H9 (cell line): ENCODE results near the gene GRID2. TPM values are rescaled to one million over a fixed set of nuclear protein-coding genes. Genes with fewer than 3 reads are reported as not detected.

Source experiments
- DNase-seq: peaks from one replicate; pipeline ENCODE4 v3.0.0-alpha.2; 2017
- H2AFZ ChIP-seq: one replicate; pipeline ENCODE4 v1.6.1; 2013; ENCODE audit warnings: mild to moderate bottlenecking, low read length, control low read depth, moderate library complexity
- H2AK5ac ChIP-seq: 2 replicates; pipeline ENCODE4 v1.6.1; 2013; ENCODE audit warnings: low read length, control low read depth, mixed read lengths; ENCODE audit not compliant: insufficient read length
- H2BK120ac ChIP-seq: one replicate; pipeline ENCODE4 v1.6.1; 2013; ENCODE audit warnings: low read depth, mild to moderate bottlenecking, low read length, control low read depth, inconsistent platforms; ENCODE audit not compliant: poor library complexity, severe bottlenecking
- H2BK12ac ChIP-seq: 2 replicates; pipeline ENCODE4 v1.6.1; 2013; ENCODE audit warnings: low read length, control low read depth, mixed read lengths, low read depth; ENCODE audit not compliant: insufficient read length
- H2BK15ac ChIP-seq: 2 replicates; pipeline ENCODE4 v1.6.1; 2013; ENCODE audit warnings: low read depth, low read length, control low read depth
- H2BK20ac ChIP-seq: one replicate; pipeline ENCODE4 v1.6.1; 2013; ENCODE audit warnings: low read depth, mild to moderate bottlenecking, low read length, control low read depth, inconsistent platforms; ENCODE audit not compliant: poor library complexity, severe bottlenecking
- H2BK5ac ChIP-seq: 2 replicates; pipeline ENCODE4 v1.6.1; 2013; ENCODE audit warnings: low read length, control low read depth, mixed read lengths; ENCODE audit not compliant: insufficient read length
- H3K14ac ChIP-seq: 2 replicates; pipeline ENCODE4 v1.6.1; 2013; ENCODE audit warnings: low read length, control low read depth; ENCODE audit not compliant: insufficient read depth
- H3K18ac ChIP-seq: 2 replicates; pipeline ENCODE4 v1.6.1; 2013; ENCODE audit warnings: low read depth, mild to moderate bottlenecking, mixed read lengths, low read length, control low read depth; ENCODE audit not compliant: insufficient read length
- H3K23ac ChIP-seq: 2 replicates; pipeline ENCODE4 v1.6.1; 2013; ENCODE audit warnings: low read length, control low read depth, mixed read lengths, low read depth; ENCODE audit not compliant: insufficient read length
- H3K23me2 ChIP-seq: 2 replicates; pipeline ENCODE4 v1.6.1; 2013; ENCODE audit warnings: low read depth, mild to moderate bottlenecking, mixed read lengths, low read length, control low read depth; ENCODE audit not compliant: insufficient read length, poor library complexity, severe bottlenecking
- H3K27ac ChIP-seq: 2 replicates; pipeline ENCODE4 v1.5.1; 2013; ENCODE audit warnings: low read length, control low read depth, mixed read lengths, low read depth; ENCODE audit not compliant: insufficient read length
- H3K27me3 ChIP-seq: 2 replicates; pipeline ENCODE4 v1.6.1; 2013; ENCODE audit warnings: low read length, control low read depth, inconsistent platforms; ENCODE audit not compliant: insufficient read depth
- H3K4ac ChIP-seq: 2 replicates; pipeline ENCODE4 v1.6.1; 2013; ENCODE audit warnings: low read depth, mild to moderate bottlenecking, control low read depth, inconsistent platforms, low read length, moderate library complexity
- H3K4me1 ChIP-seq: 2 replicates; pipeline ENCODE4 v1.6.1; 2013; ENCODE audit warnings: low read length, control low read depth, inconsistent platforms; ENCODE audit not compliant: insufficient read depth
- H3K4me2 ChIP-seq: 2 replicates; pipeline ENCODE4 v1.6.1; 2013; ENCODE audit warnings: low read length, control low read depth, mixed read lengths; ENCODE audit not compliant: insufficient read length, insufficient read depth
- H3K56ac ChIP-seq: 2 replicates; pipeline ENCODE4 v1.6.1; 2013; ENCODE audit warnings: low read depth, mild to moderate bottlenecking, mixed read lengths, low read length, control low read depth; ENCODE audit not compliant: insufficient read length
- H3K79me1 ChIP-seq: 2 replicates; pipeline ENCODE4 v1.6.1; 2013; ENCODE audit warnings: low read depth, mild to moderate bottlenecking, moderate library complexity, low read length, control low read depth, inconsistent platforms; ENCODE audit not compliant: insufficient read depth, poor library complexity, severe bottlenecking
- H3K79me2 ChIP-seq: 2 replicates; pipeline ENCODE4 v1.6.1; 2013; ENCODE audit warnings: low read length, control low read depth, inconsistent platforms; ENCODE audit not compliant: insufficient read depth
- H3K9ac ChIP-seq: 2 replicates; pipeline ENCODE4 v1.6.1; 2013; ENCODE audit warnings: low read length, control low read depth, mixed read lengths; ENCODE audit not compliant: insufficient read length; ENCODE audit errors: extremely low read depth
- H3K9me3 ChIP-seq: one replicate; pipeline ENCODE4 v1.6.1; 2013; ENCODE audit warnings: low read depth, low read length, inconsistent platforms; ENCODE audit not compliant: control insufficient read depth
- H3T11ph ChIP-seq: one replicate; pipeline ENCODE4 v1.6.1; 2013; ENCODE audit warnings: mild to moderate bottlenecking, low read length, control low read depth, inconsistent platforms
- H4K20me1 ChIP-seq: one replicate; pipeline ENCODE4 v1.6.1; 2013; ENCODE audit not compliant: control insufficient read depth, insufficient read length, insufficient read depth
- H4K5ac ChIP-seq: 2 replicates; pipeline ENCODE4 v1.6.1; 2013; ENCODE audit warnings: low read depth, mild to moderate bottlenecking, mixed read lengths, low read length, control low read depth; ENCODE audit not compliant: insufficient read length
- H4K8ac ChIP-seq: replicated peaks from 2 replicates; pipeline ENCODE4 v1.6.1; 2013; ENCODE audit warnings: low read length, control low read depth, mixed read lengths, low read depth; ENCODE audit not compliant: insufficient read length
- H4K91ac ChIP-seq: 2 replicates; pipeline ENCODE4 v1.6.1; 2013; ENCODE audit warnings: low read depth, mild to moderate bottlenecking, moderate library complexity, mixed read lengths, low read length, control low read depth; ENCODE audit not compliant: insufficient read length
- H3K27ac Mint-ChIP-seq, 3 experiments: 2 replicates in 2 of 3; 3 replicates in 1 of 3; pipeline ENCODE4 v1.8.0; 2020 to 2021; ENCODE audit warnings: mixed read lengths in 3 of 3, mild to moderate bottlenecking in 1 of 3, moderate library complexity in 1 of 3
- H3K27me3 Mint-ChIP-seq: 2 replicates; pipeline ENCODE4 v1.8.0; 2021; ENCODE audit warnings: low read depth, mild to moderate bottlenecking, moderate library complexity, mixed read lengths
- H3K36me3 Mint-ChIP-seq, 3 experiments: 2 replicates in 2 of 3; 3 replicates in 1 of 3; pipeline ENCODE4 v1.8.0; 2020 to 2021; ENCODE audit warnings: low read depth in 3 of 3, mixed read lengths in 3 of 3; ENCODE audit not compliant: insufficient read depth in 1 of 3
- H3K4me1 Mint-ChIP-seq, 2 experiments: 2 replicates each; pipeline ENCODE4 v1.8.0; 2020; ENCODE audit warnings: mixed read lengths in 2 of 2
- H3K4me3 Mint-ChIP-seq, 2 experiments: 2 replicates in 1 of 2; 3 replicates in 1 of 2; pipeline ENCODE4 v1.8.0; 2020 to 2021; ENCODE audit warnings: mild to moderate bottlenecking in 2 of 2, mixed read lengths in 2 of 2, moderate library complexity in 1 of 2
- H3K9me3 Mint-ChIP-seq, 2 experiments: 2 replicates in 1 of 2; 3 replicates in 1 of 2; pipeline ENCODE4 v1.8.0; 2020; ENCODE audit warnings: mild to moderate bottlenecking in 2 of 2, mixed read lengths in 2 of 2, moderate library complexity in 1 of 2
- CTCF ChIP-seq: fragments of 200-600 bp; sonication (generic); conservative IDR thresholded peaks from 3 replicates; pipeline ENCODE4 v1.8.0; 2021; ENCODE audit warnings: antibody characterized with exemption, mild to moderate bottlenecking
- WGBS: extraction: QIAGEN DNeasy Blood & Tissue Kit; methylation state at CpG from one replicate; pipeline ENCODE4 v1.1.7; 2013; ENCODE audit warnings: missing lambda C conversion rate, low lambda C conversion rate, mixed read lengths; ENCODE audit not compliant: insufficient read length; ENCODE audit errors: extremely low coverage; 5-methylcytosine and 5-hydroxymethylcytosine counted together
- total RNA-seq: library from RNA; stranded (reverse); gene quantifications from 2 replicates; pipeline ENCODE4 v1.2.1, GENCODE V29; 2021

GRID2 gene
- total RNA-seq, 1 experiment from 2014 or later, result 21.8 TPM

DNA sequence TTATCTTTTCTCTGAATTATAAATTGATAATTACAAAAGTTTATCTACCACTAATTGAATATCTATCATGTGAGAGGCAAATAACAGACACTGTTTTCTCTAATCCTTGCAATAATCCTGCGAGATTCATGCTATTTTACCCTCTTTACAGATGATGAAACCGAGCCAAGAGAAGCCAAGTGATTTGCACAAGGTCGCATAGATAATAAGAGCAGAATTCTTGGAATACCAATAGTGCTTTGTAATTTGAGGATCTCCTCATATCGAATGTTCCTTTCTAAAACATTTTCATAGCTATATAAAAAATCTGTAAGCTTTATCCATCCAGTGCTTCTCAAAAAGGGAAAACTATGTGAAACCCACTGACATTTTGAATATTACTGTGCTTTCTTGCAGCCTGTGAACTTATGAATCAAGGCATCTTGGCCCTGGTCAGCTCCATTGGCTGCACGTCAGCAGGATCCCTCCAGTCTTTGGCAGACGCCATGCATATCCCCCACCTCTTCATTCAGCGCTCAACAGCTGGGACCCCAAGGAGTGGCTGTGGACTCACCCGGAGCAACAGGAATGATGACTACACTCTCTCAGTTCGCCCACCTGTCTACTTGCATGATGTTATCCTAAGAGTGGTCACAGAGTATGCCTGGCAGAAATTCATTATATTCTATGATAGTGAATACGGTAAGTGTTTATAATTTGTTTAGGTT, 781.0 kb downstream of the GRID2 start:
- H3K4me1 Mint-ChIP-seq, result peaks cover 29 to 30% of the 10 kb centered on the region in 2 experiments

More for the DNA sequence above, 781.0 kb downstream of the GRID2 start:
- Histone ChIP-seq H2AK5ac (no peak overlapping the region), H3K23ac (no peak overlapping the region), H3K56ac (no peak overlapping the region), H4K5ac (no peak overlapping the region), H2BK12ac (no peak overlapping the region), H3K18ac (no peak overlapping the region), H3K14ac (no peak overlapping the region), H4K91ac (no peak overlapping the region), H3K79me2 (no peaks in the 10 kb centered on the region), H3K9me3 (no peaks in the 10 kb centered on the region), H3K9ac (no peak overlapping the region), H3K4ac (no peak overlapping the region), H3K79me1 (no peaks in the 10 kb centered on the region), H2BK120ac (no peak overlapping the region), H2BK5ac (peak overlapping the region; percentile 46), H2BK15ac (no peak overlapping the region), H2AFZ (no peak overlapping the region), H3K4me2 (peak overlapping the region; percentile 68), H4K20me1 (no peaks in the 10 kb centered on the region), H3K27me3 (no peaks in the 10 kb centered on the region), H3K4me1 (no peaks in the 10 kb centered on the region), H2BK20ac (no peak overlapping the region), H4K8ac (no peak overlapping the region), H3K27ac (no peak overlapping the region), H3K23me2 (peaks cover 4% of the 10 kb centered on the region), H3T11ph (no peak overlapping the region)
- no peaks in the 10 kb centered on the region for H3K9me3 Mint-ChIP-seq
- peak; percentile 65 for DNase-seq
- peak overlapping the region; percentile 31 to 98 (median 94) for H3K27ac Mint-ChIP-seq
- no peaks in the 10 kb centered on the region; a peak in 1 of 7 replicates for H3K36me3 Mint-ChIP-seq
- no peak for TF ChIP-seq CTCF
- WGBS, result 100% methylated on average over 1 of the region's 10 CpGs
- no peaks in the 10 kb centered on the region for H3K27me3 Mint-ChIP-seq
- H3K4me3 Mint-ChIP-seq, result peak overlapping the region; percentile 25 to 71
